Limb (tissue), 2 donors: ENCODE data around the gene LDB3.

ENCODE experiments used
- DNase-seq, 2 donors: peaks; one replicate each; pipeline ENCODE4 v3.0.0-alpha.2; 2016; ENCODE audit errors: extremely low spot score in 2 of 2

The LDB3 gene

GRCh38 chr10:86706401-86706841, 38.1 kb downstream of the LDB3 start:
- DNase-seq = peak in 1 of 2 donors; percentile 29

DNA sequence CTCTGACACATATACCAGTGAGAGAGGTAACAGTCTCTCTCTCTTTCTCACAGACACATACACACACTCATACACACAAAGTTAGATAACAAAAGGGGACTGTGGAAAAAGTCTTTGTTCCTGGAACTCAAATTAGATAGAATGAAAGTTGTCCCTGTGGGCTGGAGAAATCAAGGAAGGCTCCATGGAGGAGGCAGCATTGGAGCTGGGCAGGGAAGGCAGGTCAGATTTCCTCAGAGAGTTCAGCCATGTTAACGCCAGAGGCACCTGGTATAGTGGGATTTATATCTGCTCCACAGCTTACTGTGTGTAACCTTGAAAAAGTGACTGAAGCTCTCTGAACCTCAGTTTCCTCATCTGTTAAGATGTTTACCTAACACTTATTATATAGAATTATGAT, 38.7 kb downstream of the LDB3 start:
- DNase-seq = no peak

DNA sequence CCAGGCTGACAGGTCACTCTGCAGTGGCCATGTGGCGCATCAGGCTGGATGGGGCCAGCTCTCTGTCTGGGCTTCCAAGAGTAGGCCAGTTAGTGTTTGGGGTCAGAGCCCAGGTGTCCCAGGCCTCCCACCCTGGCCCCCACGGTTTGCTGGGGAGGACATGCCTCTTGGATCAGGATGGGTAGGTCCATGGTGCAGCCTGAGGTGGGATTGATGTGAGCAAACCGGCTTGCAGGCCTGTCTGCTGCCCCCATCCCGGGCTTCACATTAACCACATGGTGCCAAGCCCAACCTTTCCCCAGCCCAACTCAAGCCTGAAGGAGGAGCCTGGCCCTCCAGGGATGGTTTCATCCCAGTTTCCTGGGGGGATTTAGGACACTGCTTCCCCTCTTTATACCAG, 39.2 kb downstream of the LDB3 start:
- no peak for DNase-seq

DNA sequence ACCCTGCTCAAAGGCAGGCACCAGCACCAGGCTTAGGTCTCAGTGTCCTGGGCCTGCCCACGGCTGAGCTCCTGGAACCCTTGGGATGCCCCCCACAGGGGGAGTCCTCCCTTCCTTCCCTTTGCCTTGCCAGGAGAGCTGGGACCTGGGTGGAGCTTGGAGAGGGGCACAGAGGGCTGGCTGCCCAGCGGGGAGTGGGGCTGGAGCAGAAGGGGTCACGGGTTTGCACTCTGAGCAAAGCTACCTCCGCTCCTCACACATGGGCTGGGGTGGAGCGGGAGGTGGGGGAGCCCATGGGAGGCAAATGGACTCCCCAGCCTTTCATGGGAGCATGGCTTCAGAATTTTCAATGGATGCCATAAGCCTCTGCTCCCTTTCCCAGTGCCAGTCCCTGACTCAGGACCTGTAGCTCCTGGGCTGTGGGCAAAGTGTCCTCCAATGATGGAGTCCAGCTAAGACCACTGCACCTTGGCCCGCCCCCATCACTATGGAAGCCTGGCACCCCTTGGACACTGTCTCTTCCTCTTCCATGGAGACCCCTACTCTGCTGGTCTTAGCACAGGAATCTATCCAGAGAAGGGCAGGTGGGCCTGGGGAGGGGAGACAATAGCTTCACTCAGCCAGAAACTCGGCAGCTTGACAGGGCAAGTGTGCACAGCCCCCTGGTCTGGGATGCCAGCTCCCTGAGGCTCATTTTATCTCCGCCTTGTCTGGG, 39.9 kb downstream of the LDB3 start:
- DNase-seq = no peak

DNA sequence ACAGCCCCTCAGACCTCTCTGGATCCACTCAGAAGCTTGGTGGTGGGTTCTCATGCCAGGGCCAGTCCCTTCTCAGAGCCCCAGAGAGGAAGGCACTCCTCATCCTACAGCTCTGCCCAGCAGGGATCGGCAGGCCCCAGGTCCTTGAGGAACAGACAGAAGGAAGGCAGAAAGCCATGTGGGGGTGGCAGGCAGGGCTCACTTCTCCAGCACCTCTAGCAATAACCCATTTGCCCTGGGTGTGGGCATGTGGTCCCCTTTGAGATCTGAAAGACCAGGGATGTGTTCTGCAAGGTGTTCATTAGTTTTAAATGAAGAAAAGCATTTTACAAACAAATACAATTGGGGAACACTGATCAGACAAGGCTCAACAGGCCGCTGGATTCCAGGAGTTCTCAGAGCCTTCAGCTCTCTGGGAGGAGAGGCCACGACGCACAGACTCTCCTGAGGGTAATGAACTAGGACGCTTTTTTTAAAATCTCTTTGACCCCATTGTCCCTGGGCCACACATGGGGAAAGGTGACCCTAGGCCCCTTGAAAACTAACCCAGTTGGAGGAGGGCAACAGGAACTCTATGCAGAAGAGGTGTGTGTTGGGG, 40.6 kb downstream of the LDB3 start:
- no peak for DNase-seq

DNA sequence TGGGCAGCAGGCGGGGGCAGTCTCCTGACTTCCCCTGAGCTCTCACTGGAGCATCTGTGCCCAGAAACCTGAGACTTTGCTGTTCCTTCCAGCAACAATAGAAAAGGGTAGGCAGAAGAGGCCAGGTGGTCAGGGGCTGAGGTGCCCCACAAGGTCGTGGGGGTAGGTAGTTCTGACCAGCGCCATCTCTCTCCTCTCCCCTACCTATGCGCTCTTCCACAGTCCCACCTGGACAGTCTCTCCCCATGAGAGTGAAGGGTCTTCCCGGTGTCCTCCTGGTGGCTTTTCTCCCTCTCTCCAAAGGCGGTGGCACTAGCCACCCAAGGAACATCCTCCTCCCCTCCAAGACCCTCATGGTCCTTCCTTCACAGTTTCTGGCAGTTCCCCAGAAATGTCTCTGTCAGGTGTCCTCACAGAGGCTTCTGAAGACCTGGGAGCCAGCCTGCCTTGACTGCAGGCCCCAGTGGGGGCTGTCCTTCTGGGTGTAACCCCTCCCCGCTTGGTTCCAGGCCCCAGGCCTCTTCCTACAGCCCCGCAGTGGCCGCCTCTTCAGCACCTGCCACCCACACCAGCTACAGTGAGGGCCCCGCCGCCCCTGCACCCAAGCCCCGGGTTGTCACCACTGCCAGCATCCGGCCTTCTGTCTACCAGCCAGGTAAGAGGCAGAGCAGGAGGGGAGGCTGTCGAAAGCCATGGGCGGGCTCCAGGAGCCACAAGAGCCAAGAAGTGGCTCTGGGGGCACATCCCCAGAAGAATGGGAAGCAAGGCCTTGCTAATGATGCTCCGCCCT, 41.3 kb downstream of the LDB3 start:
- peak in 1 of 2 donors; percentile 27 for DNase-seq

GRCh38 chr10:86710987-86711512, 42.7 kb downstream of the LDB3 start:
- DNase-seq = peak; percentile 93

- DNase-seq = peak; percentile 34 to 79
These were observed 43.4 kb downstream of the LDB3 start for GRCh38 chr10:86711513-86712316.

- DNase-seq = peak in 1 of 2 donors; percentile 34
These were observed 44.0 kb downstream of the LDB3 start for GRCh38 chr10:86712317-86712707.

GRCh38 chr10:86715156-86715795, 47.0 kb downstream of the LDB3 start:
- DNase-seq = no peak

DNA sequence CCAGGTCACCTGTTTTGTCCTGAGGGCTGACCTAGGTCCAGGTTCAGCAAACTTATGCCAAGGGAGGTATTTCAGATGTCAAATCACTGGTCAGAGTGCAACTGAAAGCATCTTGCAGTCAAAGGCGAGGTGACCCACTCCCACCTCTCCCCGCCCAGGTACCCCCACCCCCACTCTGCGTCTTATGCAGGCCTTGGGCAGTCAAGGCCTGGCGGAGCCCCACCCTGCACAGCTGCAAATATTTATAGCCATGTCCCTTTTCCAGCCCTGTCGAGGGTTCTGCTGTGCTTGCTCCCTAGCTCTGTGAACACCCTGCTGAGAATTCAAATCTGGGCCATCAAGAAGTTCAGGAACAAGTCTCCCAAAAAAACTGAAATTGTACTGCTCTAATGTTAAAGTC, 47.5 kb downstream of the LDB3 start:
- DNase-seq = no peak

GRCh38 chr10:86716466-86716865, 48.2 kb downstream of the LDB3 start:
- no peak for DNase-seq

DNA sequence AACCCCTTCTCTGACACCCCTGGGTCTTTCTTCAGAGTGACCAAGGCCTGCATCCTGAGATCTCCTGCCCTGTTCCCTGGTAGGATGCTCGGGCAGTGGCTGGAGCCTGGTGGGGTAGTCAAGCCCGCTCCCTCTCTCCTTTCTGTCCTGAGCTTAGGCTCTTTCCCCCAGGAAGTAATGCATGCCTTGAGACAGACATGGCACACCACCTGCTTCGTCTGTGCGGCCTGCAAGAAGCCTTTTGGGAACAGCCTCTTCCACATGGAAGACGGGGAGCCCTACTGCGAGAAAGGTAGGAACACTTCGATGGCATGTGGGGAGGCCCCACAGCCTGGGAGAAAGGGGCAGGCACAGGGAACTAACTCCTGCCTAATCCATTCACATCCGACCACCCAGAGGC, 50.2 kb downstream of the LDB3 start:
- DNase-seq = no peak

DNA sequence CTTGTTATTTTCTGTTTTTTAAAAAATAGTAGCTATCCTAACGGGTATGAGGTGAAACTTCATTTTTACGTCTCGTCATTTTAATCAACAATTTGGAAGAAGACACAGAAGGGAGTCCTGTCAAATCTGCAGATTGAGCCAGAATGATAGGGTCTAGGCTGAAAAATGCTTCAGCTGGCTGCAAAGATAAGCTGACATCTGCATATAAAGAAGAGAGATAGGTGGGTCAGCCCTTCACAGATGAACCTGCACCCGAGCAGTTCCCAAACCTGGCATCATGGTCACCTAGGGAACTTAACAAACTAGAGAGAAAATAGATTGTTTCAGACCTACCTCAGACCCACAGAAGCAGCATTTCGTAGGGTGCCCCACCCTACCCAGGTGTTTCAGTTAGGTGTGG, 52.9 kb downstream of the LDB3 start:
- DNase-seq = no peak

- DNase-seq = no peak
These were observed 54.7 kb downstream of the LDB3 start for GRCh38 chr10:86723009-86723408.

GRCh38 chr10:86724445-86724844, 56.1 kb downstream of the LDB3 start:
- DNase-seq = no peak

DNA sequence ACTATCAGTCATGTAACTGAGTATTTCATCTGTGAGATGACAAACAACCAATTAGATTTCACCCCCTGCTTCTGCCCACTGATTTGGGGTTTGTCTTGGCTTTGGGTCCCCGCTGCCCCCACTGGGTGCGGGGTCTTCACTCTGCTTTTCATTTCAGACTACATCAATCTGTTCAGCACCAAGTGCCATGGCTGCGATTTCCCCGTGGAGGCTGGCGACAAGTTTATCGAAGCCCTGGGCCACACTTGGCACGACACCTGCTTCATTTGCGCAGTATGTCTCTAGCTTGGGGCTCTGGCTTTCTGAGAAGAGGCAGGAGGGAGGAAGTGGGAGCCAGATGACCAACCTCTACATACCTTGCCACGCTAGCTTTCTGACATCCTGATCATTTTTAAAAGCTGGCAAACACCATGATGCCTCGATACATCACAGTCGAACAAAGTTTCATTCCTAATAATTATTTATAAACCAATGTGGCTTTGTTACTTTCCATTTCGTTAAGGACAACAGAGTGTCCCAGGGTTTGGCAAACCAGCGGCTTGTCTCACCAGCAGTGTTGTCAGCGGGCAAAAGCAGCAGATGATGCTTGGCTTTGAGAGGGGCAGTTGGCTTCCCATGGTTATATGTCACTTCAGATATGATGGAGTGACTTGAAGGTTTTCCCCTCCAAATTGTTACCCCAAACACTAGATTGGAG, 57.8 kb downstream of the LDB3 start:
- no peak for DNase-seq

GRCh38 chr10:86726677-86726999, 58.3 kb downstream of the LDB3 start:
- no peak for DNase-seq

- no peak for DNase-seq
These were observed 59.2 kb downstream of the LDB3 start for GRCh38 chr10:86727470-86727869.

DNA sequence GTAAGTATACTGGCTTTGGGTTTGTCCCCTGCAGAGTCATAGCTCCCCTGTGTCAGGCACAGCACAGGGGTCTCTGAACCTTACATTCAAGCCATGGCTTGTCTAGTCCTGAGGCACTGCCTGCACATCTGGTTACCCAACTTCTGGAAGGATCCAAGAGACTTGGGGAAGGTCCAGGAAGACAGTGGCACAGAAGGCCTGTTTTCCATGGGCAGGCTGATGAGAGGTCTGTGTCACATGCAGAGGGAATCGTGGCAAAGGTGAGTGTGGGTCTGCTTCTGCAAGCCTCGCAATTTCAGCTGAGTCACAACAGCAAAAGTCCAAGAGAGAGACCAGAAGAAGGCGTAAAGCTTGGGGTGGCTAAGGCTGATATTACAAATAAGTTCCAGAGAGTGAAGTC, 59.7 kb downstream of the LDB3 start:
- no peak for DNase-seq

- no peak for DNase-seq
These were observed 61.4 kb downstream of the LDB3 start for GRCh38 chr10:86729677-86730076.
